Loucy (cell line): ENCODE results near the gene COL4A4.

Source experiments
- H2AFZ ChIP-seq: fragments of 200-600 bp; sonication (generic); 2 replicates; pipeline ENCODE4 v1.6.0; 2016; ENCODE audit warnings: antibody characterized with exemption, mild to moderate bottlenecking, low read length, moderate library complexity
- H3F3A ChIP-seq: fragments of 200-600 bp; 2 replicates; pipeline ENCODE4 v1.6.0; 2016; ENCODE audit warnings: antibody characterized with exemption, low read depth, mild to moderate bottlenecking
- H3K27me3 ChIP-seq: fragments of 200-600 bp; sonication (generic); 2 replicates; pipeline ENCODE4 v1.6.1; 2014; ENCODE audit warnings: low read length, mild to moderate bottlenecking; ENCODE audit not compliant: insufficient read depth, poor library complexity, severe bottlenecking
- H3K36me3 ChIP-seq: fragments of 200-600 bp; sonication (generic); 2 replicates; pipeline ENCODE4 v1.6.1; 2016; ENCODE audit warnings: low read length; ENCODE audit not compliant: insufficient read depth
- H3K4me1 ChIP-seq: fragments of 200-600 bp; sonication (generic); 2 replicates; pipeline ENCODE4 v1.5.1; 2014; ENCODE audit warnings: low read length, mild to moderate bottlenecking; ENCODE audit not compliant: insufficient read depth, poor library complexity, severe bottlenecking
- H3K4me2 ChIP-seq: fragments of 200-600 bp; sonication (generic); 2 replicates; pipeline ENCODE4 v1.6.0; 2014; ENCODE audit warnings: antibody characterized with exemption, low read length, low read depth, mild to moderate bottlenecking; ENCODE audit not compliant: poor library complexity, severe bottlenecking
- H3K4me3 ChIP-seq: fragments of 200-600 bp; sonication (generic); 2 replicates; pipeline ENCODE4 v1.5.1; 2014; ENCODE audit warnings: low read length, mild to moderate bottlenecking, mixed read lengths; ENCODE audit not compliant: poor library complexity, severe bottlenecking
- H3K79me2 ChIP-seq: fragments of 200-600 bp; sonication (generic); 2 replicates; pipeline ENCODE4 v1.6.1; 2014; ENCODE audit warnings: low read length; ENCODE audit not compliant: insufficient read depth
- H3K9ac ChIP-seq: fragments of 200-600 bp; sonication (generic); 2 replicates; pipeline ENCODE4 v1.6.0; 2014; ENCODE audit warnings: mild to moderate bottlenecking, low read depth, low read length, moderate library complexity; ENCODE audit not compliant: poor library complexity, severe bottlenecking
- H3K9me2 ChIP-seq: fragments of 200-600 bp; sonication (generic); replicated peaks from 2 replicates; pipeline ENCODE4 v1.6.1; 2016; ENCODE audit warnings: low read depth, low read length, mixed read lengths
- H3K9me3 ChIP-seq: fragments of 200-600 bp; sonication (generic); 2 replicates; pipeline ENCODE4 v1.6.1; 2014; ENCODE audit warnings: mild to moderate bottlenecking, antibody characterized with exemption, low read length, low read depth; ENCODE audit not compliant: insufficient read depth
- H4K20me1 ChIP-seq: fragments of 200-600 bp; sonication (generic); 2 replicates; pipeline ENCODE4 v1.6.0; 2014; ENCODE audit warnings: antibody characterized with exemption, low read length, mild to moderate bottlenecking; ENCODE audit not compliant: insufficient read depth, poor library complexity, severe bottlenecking
- EZH2phosphoT487 ChIP-seq: fragments of 200-600 bp; IDR thresholded peaks from 2 replicates; pipeline ENCODE4 v1.6.1; 2018; ENCODE audit warnings: antibody characterized with exemption, mild to moderate bottlenecking, moderate library complexity, borderline replicate concordance
- TF ChIP-seq, protein P1 (sequence below): fragments of 200-600 bp; sonication (generic); conservative IDR thresholded peaks from 2 replicates; pipeline ENCODE4 v1.5.1; 2014; ENCODE audit warnings: mild to moderate bottlenecking, antibody characterized with exemption, low read length

COL4A4 gene

GRCh38 chr2:227036527-227036926 is 127.5 kb downstream of the COL4A4 start:
- Histone ChIP-seq H3K9ac (no peak overlapping the region), H3F3A (no peaks in the 10 kb centered on the region), H3K4me2 (no peak overlapping the region), H4K20me1 (no peaks in the 10 kb centered on the region), H3K79me2 (no peaks in the 10 kb centered on the region), H3K9me3 (no peaks in the 10 kb centered on the region), H3K4me1 (peaks cover 12% of the 10 kb centered on the region), H3K36me3 (no peaks in the 10 kb centered on the region), H3K27me3 (no peaks in the 10 kb centered on the region), H2AFZ (no peak overlapping the region), H3K4me3 (no peak overlapping the region), H3K9me2 (no peaks in the 10 kb centered on the region)
- TF ChIP-seq EZH2phosphoT487, result no peak
- TF ChIP-seq, protein P1, sequence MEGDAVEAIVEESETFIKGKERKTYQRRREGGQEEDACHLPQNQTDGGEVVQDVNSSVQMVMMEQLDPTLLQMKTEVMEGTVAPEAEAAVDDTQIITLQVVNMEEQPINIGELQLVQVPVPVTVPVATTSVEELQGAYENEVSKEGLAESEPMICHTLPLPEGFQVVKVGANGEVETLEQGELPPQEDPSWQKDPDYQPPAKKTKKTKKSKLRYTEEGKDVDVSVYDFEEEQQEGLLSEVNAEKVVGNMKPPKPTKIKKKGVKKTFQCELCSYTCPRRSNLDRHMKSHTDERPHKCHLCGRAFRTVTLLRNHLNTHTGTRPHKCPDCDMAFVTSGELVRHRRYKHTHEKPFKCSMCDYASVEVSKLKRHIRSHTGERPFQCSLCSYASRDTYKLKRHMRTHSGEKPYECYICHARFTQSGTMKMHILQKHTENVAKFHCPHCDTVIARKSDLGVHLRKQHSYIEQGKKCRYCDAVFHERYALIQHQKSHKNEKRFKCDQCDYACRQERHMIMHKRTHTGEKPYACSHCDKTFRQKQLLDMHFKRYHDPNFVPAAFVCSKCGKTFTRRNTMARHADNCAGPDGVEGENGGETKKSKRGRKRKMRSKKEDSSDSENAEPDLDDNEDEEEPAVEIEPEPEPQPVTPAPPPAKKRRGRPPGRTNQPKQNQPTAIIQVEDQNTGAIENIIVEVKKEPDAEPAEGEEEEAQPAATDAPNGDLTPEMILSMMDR, result no peak

- Histone ChIP-seq H3F3A (no peaks in the 10 kb centered on the region), H4K20me1 (no peaks in the 10 kb centered on the region), H3K4me1 (peaks cover 19% of the 10 kb centered on the region), H3K9me3 (no peaks in the 10 kb centered on the region), H3K9ac (no peak overlapping the region), H3K36me3 (no peaks in the 10 kb centered on the region), H2AFZ (no peak overlapping the region), H3K4me3 (no peak overlapping the region), H3K27me3 (no peaks in the 10 kb centered on the region), H3K4me2 (no peak overlapping the region), H3K9me2 (no peaks in the 10 kb centered on the region), H3K79me2 (no peaks in the 10 kb centered on the region)
- no peak for TF ChIP-seq EZH2phosphoT487
- TF ChIP-seq, protein P1, result no peak
Measured at GRCh38 chr2:227035711-227036367, 128.2 kb downstream of the COL4A4 start.

- TF ChIP-seq EZH2phosphoT487, result no peak
- TF ChIP-seq, protein P1, result peak; percentile 87
- Histone ChIP-seq H3K9me3 (no peaks in the 10 kb centered on the region), H4K20me1 (no peaks in the 10 kb centered on the region), H3K79me2 (no peaks in the 10 kb centered on the region), H3K9me2 (no peaks in the 10 kb centered on the region), H3K9ac (no peak overlapping the region), H3F3A (no peaks in the 10 kb centered on the region), H3K4me2 (no peak overlapping the region), H3K36me3 (no peaks in the 10 kb centered on the region), H3K4me3 (no peak overlapping the region), H3K27me3 (no peaks in the 10 kb centered on the region), H2AFZ (peak overlapping the region; percentile 34), H3K4me1 (peaks cover 26% of the 10 kb centered on the region)
Measured at GRCh38 chr2:227033471-227034148, 130.4 kb downstream of the COL4A4 start.
